Loucy (cell line): ENCODE measurements around the gene RAB11FIP3.

ENCODE experiments used
- H2AFZ ChIP-seq: fragments of 200-600 bp; sonication (generic); 2 replicates; pipeline ENCODE4 v1.6.0; 2016; ENCODE audit warnings: antibody characterized with exemption, mild to moderate bottlenecking, low read length, moderate library complexity
- H3F3A ChIP-seq: fragments of 200-600 bp; 2 replicates; pipeline ENCODE4 v1.6.0; 2016; ENCODE audit warnings: antibody characterized with exemption, low read depth, mild to moderate bottlenecking
- H3K27me3 ChIP-seq: fragments of 200-600 bp; sonication (generic); 2 replicates; pipeline ENCODE4 v1.6.1; 2014; ENCODE audit warnings: low read length, mild to moderate bottlenecking; ENCODE audit not compliant: insufficient read depth, poor library complexity, severe bottlenecking
- H3K36me3 ChIP-seq: fragments of 200-600 bp; sonication (generic); 2 replicates; pipeline ENCODE4 v1.6.1; 2016; ENCODE audit warnings: low read length; ENCODE audit not compliant: insufficient read depth
- H3K4me1 ChIP-seq: fragments of 200-600 bp; sonication (generic); 2 replicates; pipeline ENCODE4 v1.5.1; 2014; ENCODE audit warnings: low read length, mild to moderate bottlenecking; ENCODE audit not compliant: insufficient read depth, poor library complexity, severe bottlenecking
- H3K4me2 ChIP-seq: fragments of 200-600 bp; sonication (generic); 2 replicates; pipeline ENCODE4 v1.6.0; 2014; ENCODE audit warnings: antibody characterized with exemption, low read length, low read depth, mild to moderate bottlenecking; ENCODE audit not compliant: poor library complexity, severe bottlenecking
- H3K4me3 ChIP-seq: fragments of 200-600 bp; sonication (generic); 2 replicates; pipeline ENCODE4 v1.5.1; 2014; ENCODE audit warnings: low read length, mild to moderate bottlenecking, mixed read lengths; ENCODE audit not compliant: poor library complexity, severe bottlenecking
- H3K79me2 ChIP-seq: fragments of 200-600 bp; sonication (generic); 2 replicates; pipeline ENCODE4 v1.6.1; 2014; ENCODE audit warnings: low read length; ENCODE audit not compliant: insufficient read depth
- H3K9ac ChIP-seq: fragments of 200-600 bp; sonication (generic); 2 replicates; pipeline ENCODE4 v1.6.0; 2014; ENCODE audit warnings: mild to moderate bottlenecking, low read depth, low read length, moderate library complexity; ENCODE audit not compliant: poor library complexity, severe bottlenecking
- H3K9me2 ChIP-seq: fragments of 200-600 bp; sonication (generic); replicated peaks from 2 replicates; pipeline ENCODE4 v1.6.1; 2016; ENCODE audit warnings: low read depth, low read length, mixed read lengths
- H3K9me3 ChIP-seq: fragments of 200-600 bp; sonication (generic); 2 replicates; pipeline ENCODE4 v1.6.1; 2014; ENCODE audit warnings: mild to moderate bottlenecking, antibody characterized with exemption, low read length, low read depth; ENCODE audit not compliant: insufficient read depth
- H4K20me1 ChIP-seq: fragments of 200-600 bp; sonication (generic); 2 replicates; pipeline ENCODE4 v1.6.0; 2014; ENCODE audit warnings: antibody characterized with exemption, low read length, mild to moderate bottlenecking; ENCODE audit not compliant: insufficient read depth, poor library complexity, severe bottlenecking
- CTCF ChIP-seq: fragments of 200-600 bp; sonication (generic); conservative IDR thresholded peaks from 2 replicates; pipeline ENCODE4 v1.5.1; 2014; ENCODE audit warnings: mild to moderate bottlenecking, antibody characterized with exemption, low read length
- EZH2phosphoT487 ChIP-seq: fragments of 200-600 bp; IDR thresholded peaks from 2 replicates; pipeline ENCODE4 v1.6.1; 2018; ENCODE audit warnings: antibody characterized with exemption, mild to moderate bottlenecking, moderate library complexity, borderline replicate concordance

The RAB11FIP3 gene

GRCh38 chr16:442976-443375 is 17.5 kb downstream of the RAB11FIP3 start:
- no peaks in the 10 kb centered on the region for H3K9me3 ChIP-seq
- no peak overlapping the region for H2AFZ ChIP-seq
- H3K79me2 ChIP-seq, result no peaks in the 10 kb centered on the region; the same call in 1 of the 2 replicates
- no peak overlapping the region for H3K4me3 ChIP-seq
- H3K4me1 ChIP-seq, result no peaks in the 10 kb centered on the region
- no peaks in the 10 kb centered on the region for H3K27me3 ChIP-seq
- no peaks in the 10 kb centered on the region for H3K9me2 ChIP-seq
- no peaks in the 10 kb centered on the region for H3F3A ChIP-seq
- no peak for TF ChIP-seq EZH2phosphoT487
- no peak for TF ChIP-seq CTCF
- H3K36me3 ChIP-seq, result no peaks in the 10 kb centered on the region
- no peak overlapping the region for H3K4me2 ChIP-seq
- no peaks in the 10 kb centered on the region for H4K20me1 ChIP-seq
- H3K9ac ChIP-seq, result no peak overlapping the region

GRCh38 chr16:444027-444426 is 18.6 kb downstream of the RAB11FIP3 start:
- Histone ChIP-seq H2AFZ (no peak overlapping the region), H3K27me3 (no peaks in the 10 kb centered on the region), H3K9me2 (no peaks in the 10 kb centered on the region), H3K79me2 (no peaks in the 10 kb centered on the region; the same call in 1 of the 2 replicates), H3K4me1 (no peaks in the 10 kb centered on the region), H3K4me3 (no peak overlapping the region), H3K4me2 (no peak overlapping the region), H3K9ac (no peak overlapping the region), H3K9me3 (no peaks in the 10 kb centered on the region), H3K36me3 (no peaks in the 10 kb centered on the region), H4K20me1 (no peaks in the 10 kb centered on the region), H3F3A (no peaks in the 10 kb centered on the region)
- TF ChIP-seq CTCF (no peak), EZH2phosphoT487 (no peak)

- no peaks in the 10 kb centered on the region; the same call in 1 of the 2 replicates for H3K79me2 ChIP-seq
Observed at GRCh38 chr16:445566-445965, 20.1 kb downstream of the RAB11FIP3 start.

More at GRCh38 chr16:445566-445965, 20.1 kb downstream of the RAB11FIP3 start:
- Histone ChIP-seq H3K9ac (no peak overlapping the region), H3K4me2 (no peak overlapping the region), H3K9me3 (no peaks in the 10 kb centered on the region), H3K36me3 (no peaks in the 10 kb centered on the region), H3K27me3 (no peaks in the 10 kb centered on the region), H2AFZ (no peak overlapping the region), H3K4me1 (no peaks in the 10 kb centered on the region), H4K20me1 (no peaks in the 10 kb centered on the region), H3K4me3 (no peak overlapping the region), H3F3A (no peaks in the 10 kb centered on the region), H3K9me2 (no peaks in the 10 kb centered on the region)
- TF ChIP-seq CTCF, result no peak
- TF ChIP-seq EZH2phosphoT487, result no peak
